Body of pancreas (tissue), 4 donors: ENCODE data around the gene SVEP1.

ENCODE experiments used
- CTCF ChIP-seq, 7 experiments: fragments of 450-650 bp in 4 of 7; fragments of 200-600 bp in 3 of 7; sonication (generic) in 3 of 7; IDR thresholded peaks; one replicate each; pipeline ENCODE4 v1.5.1; 2016 to 2019; ENCODE audit warnings: antibody characterized with exemption in 7 of 7
- POLR2A ChIP-seq, 3 donors: fragments of 450-650 bp; IDR thresholded peaks; one replicate each; pipeline ENCODE4 v1.6.1; 2016; ENCODE audit warnings: antibody characterized with exemption in 3 of 3, mild to moderate bottlenecking in 2 of 3

GRCh38 chr9:110323818-110324217, 255.7 kb downstream of the SVEP1 start:
- no peak for TF ChIP-seq POLR2A (IDR thresholded peaks at IDR 0.05)
- no peak for TF ChIP-seq CTCF (IDR thresholded peaks at IDR 0.05)
